GM12878 (cell line): ENCODE data around the gene ANXA4. TPM values are rescaled to one million over a fixed set of nuclear protein-coding genes. Genes with fewer than 3 reads are reported as not detected.

Source experiments
- ATAC-seq: fragments of 200-7000 bp; cut with Tn5 transposase; 3 replicates; pipeline ENCODE4 v1.9.1; 2020; ENCODE audit warnings: mild to moderate bottlenecking, moderate library complexity
- BruUV-seq: library from RNA; stranded (reverse); fragments of 400-500 nt; replicated peaks from 2 replicates; lab custom pipeline; 2021; lab: Mats Ljungman, UMichigan
- CTCF ChIA-PET: fragments of 300-600 bp; sonication (Branson Sonifier 250); formaldehyde crosslinking; extraction: SDS; loops from one replicate; lab custom pipeline; 2021; ENCODE audit warnings: inconsistent platforms; lab: Yijun Ruan, JAX
- POLR2A ChIA-PET: fragments of 350-600 bp; formaldehyde crosslinking; extraction: SDS; loops from one replicate; lab custom pipeline; 2021; ENCODE audit warnings: inconsistent platforms; lab: Charles Lee
- RAD21 ChIA-PET: fragments of 300-600 bp; sonication (Branson Sonifier 250); formaldehyde crosslinking; loops from one replicate; lab custom pipeline; 2023; ENCODE audit warnings: antibody characterized with exemption; ENCODE audit not compliant: unreplicated experiment; lab: Charles Lee
- SMC1A ChIA-PET: fragments of 300-600 bp; sonication (Branson Sonifier 250); formaldehyde crosslinking; loops from one replicate; lab custom pipeline; 2023; ENCODE audit not compliant: unreplicated experiment, uncharacterized antibody; lab: Charles Lee
- DNase-seq: peaks from one replicate; pipeline ENCODE4 v3.0.0-alpha.2; 2011; ENCODE audit warnings: low read depth, low spot score
- FAIRE-seq: peaks from 3 replicates; lab custom pipeline; 2011; peaks lifted over from hg19 to GRCh38; lab: Jason Lieb, UNC
- H2AFZ ChIP-seq: 2 replicates; pipeline ENCODE4 v1.6.0; 2011; ENCODE audit warnings: low read depth, low read length, control low read depth; ENCODE audit not compliant: control insufficient read depth
- H3K27ac ChIP-seq: 2 replicates; pipeline ENCODE4 v1.5.1; 2011; ENCODE audit warnings: control low read depth; ENCODE audit not compliant: control insufficient read depth, insufficient read depth
- H3K27me3 ChIP-seq, 2 experiments: replicated peaks in 1 of 2; 2 replicates each; pipeline versions ENCODE4 v1.6.0 to v1.6.1; 2011; ENCODE audit warnings: low read length in 1 of 2; ENCODE audit not compliant: control insufficient read depth in 2 of 2, insufficient read depth in 2 of 2
- H3K36me3 ChIP-seq, 2 experiments: 2 replicates each; pipeline ENCODE4 v1.5.1; 2011; ENCODE audit warnings: low read length in 1 of 2; ENCODE audit not compliant: control insufficient read depth in 2 of 2, insufficient read depth in 2 of 2
- H3K4me1 ChIP-seq: 2 replicates; pipeline ENCODE4 v1.6.1; 2011; ENCODE audit warnings: mild to moderate bottlenecking, low read length, moderate library complexity, mixed read lengths; ENCODE audit not compliant: control insufficient read depth, insufficient read depth
- H3K4me2 ChIP-seq: 2 replicates; pipeline ENCODE4 v1.6.0; 2011; ENCODE audit warnings: control low read depth; ENCODE audit not compliant: control insufficient read depth, insufficient read depth
- H3K4me3 ChIP-seq: fragments of 200-600 bp; sonication (generic); 2 replicates; pipeline ENCODE4 v1.5.1; 2016
- H3K79me2 ChIP-seq: 2 replicates; pipeline ENCODE4 v1.6.0; 2011; ENCODE audit warnings: low read length; ENCODE audit not compliant: control insufficient read depth, insufficient read depth
- H3K9ac ChIP-seq: 2 replicates; pipeline ENCODE4 v1.8.0; 2011; ENCODE audit warnings: low read length, control low read depth, mixed read lengths; ENCODE audit not compliant: control insufficient read depth, insufficient read depth
- H3K9me3 ChIP-seq: replicated peaks from 3 replicates; pipeline ENCODE4 v1.5.1; 2011; ENCODE audit warnings: mild to moderate bottlenecking, low read length; ENCODE audit not compliant: control insufficient read depth, insufficient read depth
- H4K20me1 ChIP-seq: 2 replicates; pipeline ENCODE4 v1.6.0; 2011; ENCODE audit not compliant: control insufficient read depth, insufficient read depth
- EZH2 ChIP-seq: IDR thresholded peaks from 2 replicates; pipeline ENCODE4 v1.6.1; 2012; ENCODE audit warnings: low read depth, mild to moderate bottlenecking, control low read depth, inconsistent platforms, low read length, borderline replicate concordance; ENCODE audit not compliant: control insufficient read depth
- FOXM1 ChIP-seq: IDR thresholded peaks from 2 replicates; pipeline ENCODE4 v1.6.1; 2012; ENCODE audit warnings: low read depth, mild to moderate bottlenecking, inconsistent platforms, low read length, moderate library complexity
- HDAC2 ChIP-seq: fragments of 200-600 bp; sonication (generic); IDR thresholded peaks from 2 replicates; pipeline ENCODE4 v1.6.1; 2017
- JUNB ChIP-seq: IDR thresholded peaks from 2 replicates; pipeline ENCODE4 v1.6.1; 2016; ENCODE audit warnings: antibody characterized with exemption, mild to moderate bottlenecking
- MYB ChIP-seq: fragments of 150-350 bp; IDR thresholded peaks from 2 replicates; pipeline ENCODE4 v1.6.1; 2014; ENCODE audit warnings: mild to moderate bottlenecking, low read depth, low read length, borderline replicate concordance
- PAX8 ChIP-seq: fragments of 450-650 bp; IDR thresholded peaks from 2 replicates; pipeline ENCODE4 v1.6.1; 2017; ENCODE audit warnings: mild to moderate bottlenecking, moderate library complexity
- RELA ChIP-seq: fragments of 450-650 bp; IDR thresholded peaks from 2 replicates; pipeline ENCODE4 v1.8.0; 2014; ENCODE audit warnings: borderline replicate concordance; ENCODE audit not compliant: partially characterized antibody
- RELB ChIP-seq: fragments of 450-650 bp; IDR thresholded peaks from 2 replicates; pipeline ENCODE4 v1.6.1; 2017; ENCODE audit warnings: low read depth, mild to moderate bottlenecking, moderate library complexity
- RUNX3 ChIP-seq: IDR thresholded peaks from 2 replicates; pipeline ENCODE4 v1.6.1; 2012; ENCODE audit warnings: low read length, inconsistent platforms
- SKIL ChIP-seq: fragments of 450-650 bp; IDR thresholded peaks from 2 replicates; pipeline ENCODE4 v1.6.1; 2017; ENCODE audit warnings: mild to moderate bottlenecking, low read depth, inconsistent platforms; ENCODE audit not compliant: poor library complexity, severe bottlenecking
- TCF12 ChIP-seq: IDR thresholded peaks from 2 replicates; pipeline ENCODE4 v1.6.1; 2011; ENCODE audit warnings: low read depth, mild to moderate bottlenecking, low read length
- ZBTB4 ChIP-seq: fragments of 450-650 bp; formaldehyde crosslinking; IDR thresholded peaks from 2 replicates; pipeline ENCODE4 v1.4.0; 2022; ENCODE audit warnings: mild to moderate bottlenecking, moderate library complexity
- ZNF217 ChIP-seq: fragments of 450-650 bp; IDR thresholded peaks from 2 replicates; pipeline ENCODE4 v1.6.1; 2017; ENCODE audit warnings: antibody characterized with exemption, mild to moderate bottlenecking
- ZNF622 ChIP-seq: fragments of 450-650 bp; IDR thresholded peaks from 2 replicates; pipeline ENCODE4 v1.6.1; 2017; ENCODE audit warnings: mild to moderate bottlenecking, inconsistent platforms
- WGBS: methylation state at CpG from one replicate; pipeline ENCODE4 v1.1.6; 2016; ENCODE audit warnings: low lambda C conversion rate; ENCODE audit not compliant: insufficient replicate concordance, insufficient coverage; ENCODE audit errors: missing lambda C conversion rate; 5-methylcytosine and 5-hydroxymethylcytosine counted together
- in situ Hi-C: fragments of 300-500 bp; cut with MboI; formaldehyde crosslinking; loops from 9 replicates; pipeline ENCODE4 v1.14.3; 2018; ENCODE audit warnings: mixed read lengths
- intact Hi-C: fragments of 100-400 bp; cut with micrococcal nuclease; formaldehyde crosslinking; loops from one replicate; pipeline ENCODE4 v1.14.2; 2022; ENCODE audit not compliant: unreplicated experiment
- polyA plus RNA-seq, 11 experiments: library from polyadenylated mRNA; depleted of rRNA in 4 of 11; unstranded in 6 of 11; stranded (reverse) in 5 of 11; fragments of >200 nt; fragmentation: Nextera tagmentation in 4 of 11; fragmentation: Illumina TruSeq in 1 of 11; extraction: Ambion mirVana in 4 of 11; extraction: Trizol in 1 of 11; gene quantifications; 1 replicate in 1 of 11; 2 replicates in 10 of 11; pipeline versions ENCODE4 v1.2.1 to v1.2.3, GENCODE V29; 2011 to 2016; ENCODE audit warnings: inconsistent platforms in 2 of 11, missing spikeins in 2 of 11, low read depth in 1 of 11
- total RNA-seq, 4 experiments: library from RNA; depleted of rRNA in 3 of 4; stranded (reverse); fragments of >200 nt in 3 of 4; fragmentation: Illumina TruSeq in 1 of 4; extraction: Trizol in 1 of 4; gene quantifications; 2 replicates each; pipeline versions ENCODE4 v1.2.1 to v1.2.3, GENCODE V29; 2013 to 2021

Gene ANXA4
- total and polyA plus RNA-seq, 10 of the 15 experiments (the other 5 are each of a cell fraction or from before 2014, with no cell fraction given): 16.3 to 97.2 (median 71.0) TPM

- H3K79me2 ChIP-seq: peaks cover 9% of the 10 kb centered on the region
- no peak overlapping the region for H3K9ac ChIP-seq
- ChIA-PET RAD21 (interaction anchor here (0.7 to 3.7 kb wide), 19 partner anchors 9 to 202 kb away, joined by 3 to 39 read pairs (median 5); partner anchors contain the start of gene ANXA4), SMC1A (interaction anchor here (0.7 to 8.6 kb wide), 19 partner anchors 8 to 411 kb away, joined by 3 to 164 read pairs (median 9); partner anchors contain the start of gene ANXA4), CTCF (interaction anchor here (0.6 to 3.3 kb wide), 18 partner anchors 9 to 294 kb away, joined by 3 to 17 read pairs (median 4); no protein-coding TSS in a partner anchor), POLR2A (interaction anchor here (0.7 to 2.6 kb wide), 22 partner anchors 9 to 419 kb away, joined by 3 to 22 read pairs (median 5); partner anchors contain the start of gene ANXA4)
- no TSS peak for BruUV-seq
- ATAC-seq (peak; percentile 46), FAIRE-seq (no peak), DNase-seq (no peak)
- no peaks in the 10 kb centered on the region for H4K20me1 ChIP-seq
- no peak overlapping the region for H2AFZ ChIP-seq
- peak overlapping the region; percentile 4; the same call in 1 of the 2 replicates for H3K4me2 ChIP-seq
- peak overlapping the region; percentile 9; the same call in 1 of the 2 replicates for H3K27ac ChIP-seq
- H3K27me3 ChIP-seq: no peaks in the 10 kb centered on the region
- in situ Hi-C loops: no loop called here
- H3K4me3 ChIP-seq: no peak overlapping the region
- peaks cover 44% of the 10 kb centered on the region for H3K4me1 ChIP-seq
- intact Hi-C loops: no loop called here
- 96% methylated on average over 14 of the region's 14 CpGs for whole genome bisulfite sequencing
- H3K9me3 ChIP-seq: no peaks in the 10 kb centered on the region
- peaks cover 2 to 6% of the 10 kb centered on the region in 2 experiments; a peak in 2 of 4 replicates for H3K36me3 ChIP-seq
- TF ChIP-seq RELB (peak; percentile 84), RUNX3 (0 out of 2 replicates have a peak, but pooled peaks have one; percentile 11), PAX8 (no peak), SKIL (no peak), FOXM1 (no peak), ZBTB4 (CRISPR knock-in tag) (no peak), ZNF217 (no peak), ZNF622 (no peak), MYB (no peak), RELA (no peak), JUNB (no peak), HDAC2 (no peak), EZH2 (no peak), TCF12 (0 out of 2 replicates have a peak, but pooled peaks have one; percentile 10)
Measured at GRCh38 chr2:69762513-69763494, 20.9 kb downstream of the ANXA4 start.
